HG03060 (cell line): ENCODE measurements around the gene SPECC1L.

Experiments used
- ATAC-seq: cut with Tn5 transposase; IDR thresholded peaks from one replicate; pipeline ENCODE4 v1.9.1; 2021; ENCODE audit warnings: low read depth, moderate number of reproducible peaks; ENCODE audit not compliant: unreplicated experiment

Gene SPECC1L

GRCh38 chr22:24410110-24410856 is 139.7 kb downstream of the SPECC1L start:
- no peak for ATAC-seq

- ATAC-seq: no peak
Observed at GRCh38 chr22:24411256-24412004, 140.8 kb downstream of the SPECC1L start.

GRCh38 chr22:24412274-24412673 is 141.6 kb downstream of the SPECC1L start:
- ATAC-seq: no peak

GRCh38 chr22:24413271-24413670 is 142.6 kb downstream of the SPECC1L start:
- ATAC-seq: no peak

- no peak for ATAC-seq
Observed at GRCh38 chr22:24413736-24414385, 143.2 kb downstream of the SPECC1L start.

- no peak for ATAC-seq
Observed at GRCh38 chr22:24414523-24414922, 143.9 kb downstream of the SPECC1L start.

GRCh38 chr22:24414984-24415945 is 144.6 kb downstream of the SPECC1L start:
- no peak for ATAC-seq

- no peak for ATAC-seq
Observed at GRCh38 chr22:24416095-24416494, 145.5 kb downstream of the SPECC1L start.

- no peak for ATAC-seq
Observed at GRCh38 chr22:24416611-24417010, 146.0 kb downstream of the SPECC1L start.

- no peak for ATAC-seq
Observed at GRCh38 chr22:24417200-24417599, 146.6 kb downstream of the SPECC1L start.

- no peak for ATAC-seq
Observed at GRCh38 chr22:24417901-24418641, 147.4 kb downstream of the SPECC1L start.

GRCh38 chr22:24418786-24419474 is 148.3 kb downstream of the SPECC1L start:
- ATAC-seq: no peak

GRCh38 chr22:24419475-24419850 is 148.8 kb downstream of the SPECC1L start:
- ATAC-seq: no peak

- no peak for ATAC-seq
Observed at GRCh38 chr22:24420072-24420976, 149.7 kb downstream of the SPECC1L start.

GRCh38 chr22:24420977-24421343 is 150.3 kb downstream of the SPECC1L start:
- ATAC-seq: no peak

GRCh38 chr22:24421428-24421931 is 150.8 kb downstream of the SPECC1L start:
- ATAC-seq: no peak

GRCh38 chr22:24422102-24422665 is 151.6 kb downstream of the SPECC1L start:
- no peak for ATAC-seq
